ENCODE measurements around the gene CGNL1. TPM values are rescaled to one million over a fixed set of nuclear protein-coding genes. Genes with fewer than 3 reads are reported as not detected.

CGNL1 gene
- total and polyA plus RNA-seq, 7 donors = 0.69 to 7.2 (median 2.4) TPM

DNA sequence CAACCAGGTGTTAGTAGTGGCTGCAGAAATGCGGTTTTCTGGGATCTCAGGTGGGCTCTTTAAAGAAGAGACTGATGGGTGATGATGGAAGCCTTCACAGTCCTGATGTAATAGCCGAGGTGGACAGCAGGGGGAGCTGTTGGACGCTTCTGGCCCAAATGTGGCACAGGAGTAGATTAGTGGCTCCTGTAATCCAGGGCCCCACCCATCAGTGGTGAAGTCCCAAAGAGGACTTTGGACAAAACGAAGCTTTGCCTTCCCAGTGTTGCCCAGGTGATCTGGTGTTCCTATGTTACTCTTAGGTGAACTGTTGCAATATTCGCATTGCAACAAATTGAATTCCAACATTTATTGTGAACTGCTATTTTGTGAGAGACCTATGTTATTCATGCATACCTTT lies 183.6 kb downstream of the CGNL1 start:
- intact Hi-C loops (cut with DNase I) = loop anchor here (1.0 to 10.0 kb wide), 4 partner anchors 52 to 505 kb away; partner anchors contain the start of genes ALDH1A2 and POLR2M
- Histone ChIP-seq H3K27me3 (no peaks in the 10 kb centered on the region), H3K27ac (no peak overlapping the region), H3K36me3 (no peaks in the 10 kb centered on the region), H3K4me3 (no peak overlapping the region), H3K9me3 (no peaks in the 10 kb centered on the region), H3K4me1 (peaks cover 0 to 17% (median 14%) of the 10 kb centered on the region in 4 donors)
- WGBS, 2 donors = 5 to 17% methylated on average over 5 of the region's 5 CpGs
- no peak for DNase-seq
- TF ChIP-seq, protein P1, sequence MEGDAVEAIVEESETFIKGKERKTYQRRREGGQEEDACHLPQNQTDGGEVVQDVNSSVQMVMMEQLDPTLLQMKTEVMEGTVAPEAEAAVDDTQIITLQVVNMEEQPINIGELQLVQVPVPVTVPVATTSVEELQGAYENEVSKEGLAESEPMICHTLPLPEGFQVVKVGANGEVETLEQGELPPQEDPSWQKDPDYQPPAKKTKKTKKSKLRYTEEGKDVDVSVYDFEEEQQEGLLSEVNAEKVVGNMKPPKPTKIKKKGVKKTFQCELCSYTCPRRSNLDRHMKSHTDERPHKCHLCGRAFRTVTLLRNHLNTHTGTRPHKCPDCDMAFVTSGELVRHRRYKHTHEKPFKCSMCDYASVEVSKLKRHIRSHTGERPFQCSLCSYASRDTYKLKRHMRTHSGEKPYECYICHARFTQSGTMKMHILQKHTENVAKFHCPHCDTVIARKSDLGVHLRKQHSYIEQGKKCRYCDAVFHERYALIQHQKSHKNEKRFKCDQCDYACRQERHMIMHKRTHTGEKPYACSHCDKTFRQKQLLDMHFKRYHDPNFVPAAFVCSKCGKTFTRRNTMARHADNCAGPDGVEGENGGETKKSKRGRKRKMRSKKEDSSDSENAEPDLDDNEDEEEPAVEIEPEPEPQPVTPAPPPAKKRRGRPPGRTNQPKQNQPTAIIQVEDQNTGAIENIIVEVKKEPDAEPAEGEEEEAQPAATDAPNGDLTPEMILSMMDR (IDR thresholded peaks at IDR 0.05) = peak; percentile 64 to 86 (median 84)
- no peak for TF ChIP-seq POLR2A (IDR thresholded peaks at IDR 0.05)

DNA sequence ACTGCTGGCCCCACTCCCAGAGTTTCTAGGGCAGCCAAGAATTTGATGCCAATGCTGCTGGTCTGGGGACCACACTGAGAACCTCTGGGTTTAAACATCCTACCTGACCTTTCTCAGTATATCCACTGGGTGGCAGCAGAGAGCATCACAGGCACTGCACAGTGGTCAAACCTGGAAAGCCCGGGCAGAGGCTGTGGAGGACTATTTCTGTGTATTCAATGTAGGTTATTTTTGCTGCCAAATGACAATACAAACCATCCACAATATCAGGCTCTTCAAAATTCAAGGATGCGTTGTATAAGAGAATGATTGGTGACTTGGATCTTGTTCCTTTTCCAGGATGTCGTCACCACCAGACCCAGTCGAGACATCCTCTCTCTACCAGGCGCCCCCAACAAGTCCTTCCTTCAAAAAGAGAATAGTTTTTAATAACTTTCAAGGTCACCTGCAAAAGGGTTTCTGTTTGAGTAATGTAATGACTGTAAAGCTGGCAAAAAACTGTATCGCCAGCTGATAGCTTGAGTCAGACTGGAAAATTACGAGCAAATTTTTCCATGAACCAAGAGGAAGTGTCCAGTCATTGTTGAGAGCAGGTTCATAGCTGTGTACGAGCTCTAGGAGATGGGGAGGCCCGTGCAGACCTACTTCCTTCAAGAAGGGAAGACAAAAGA lies 184.9 kb downstream of the CGNL1 start:
- peak overlapping the region in 3 of 4 donors; percentile 15 to 33 (median 23) for H3K27ac ChIP-seq
- no peaks in the 10 kb centered on the region for H3K9me3 ChIP-seq
- H3K27me3 ChIP-seq = no peaks in the 10 kb centered on the region
- TF ChIP-seq POLR2A (IDR thresholded peaks at IDR 0.05) (no peak), POLR2AphosphoS5 (IDR thresholded peaks at IDR 0.05) (peak in 2 of 4 donors; percentile 13 to 20)
- TF ChIP-seq, protein P1 (IDR thresholded peaks at IDR 0.05) = peak; percentile 60 to 94 (median 91)
- DNase-seq = peak; percentile 86
- no peaks in the 10 kb centered on the region for H3K36me3 ChIP-seq
- WGBS, 2 donors = 38 to 46% methylated on average over 9 of the region's 9 CpGs
- intact Hi-C loops (cut with DNase I) = loop anchor here (2.0 to 5.0 kb wide), 2 partner anchors 146 to 300 kb away; partner anchors contain the start of gene POLR2M
- no peak overlapping the region for H3K4me3 ChIP-seq
- peaks cover 0 to 14% (median 10%) of the 10 kb centered on the region in 4 donors for H3K4me1 ChIP-seq

DNA sequence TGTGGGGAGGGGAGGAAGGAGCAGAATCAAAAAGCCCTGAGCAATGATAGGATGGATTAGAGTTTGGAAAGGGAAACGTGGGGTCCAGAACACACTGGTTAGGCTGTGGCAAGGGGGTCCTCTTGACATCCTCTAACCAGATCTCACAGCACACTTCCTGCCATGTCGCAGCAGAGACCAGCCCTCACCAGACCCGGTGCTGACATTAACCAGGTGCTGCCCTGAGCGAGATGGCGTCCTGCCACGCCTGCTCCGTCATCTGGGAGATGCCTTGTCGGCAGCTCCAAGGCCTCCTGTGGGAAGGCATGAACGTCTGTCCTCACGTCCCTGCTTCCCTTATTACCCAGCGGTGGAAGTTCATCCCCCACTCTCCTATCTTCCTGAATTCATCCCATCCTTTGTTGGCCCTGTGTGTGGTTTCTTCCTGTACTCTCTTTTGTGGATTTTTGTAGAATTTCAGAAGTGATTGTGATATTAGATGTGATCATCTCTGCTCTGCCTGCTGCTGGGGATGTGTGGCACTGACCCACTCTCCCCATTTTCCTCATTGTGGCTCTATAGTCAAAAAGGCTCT lies 186.0 kb downstream of the CGNL1 start:
- Histone ChIP-seq H3K4me1 (peaks cover 0 to 21% (median 19%) of the 10 kb centered on the region in 4 donors), H3K27me3 (no peaks in the 10 kb centered on the region), H3K9me3 (no peaks in the 10 kb centered on the region), H3K27ac (no peak overlapping the region), H3K36me3 (no peaks in the 10 kb centered on the region), H3K4me3 (no peak overlapping the region)
- intact Hi-C loops (cut with DNase I) = loop anchor here (5.0 kb wide), 1 partner anchor 145 kb away; the partner anchor contains the start of gene POLR2M
- TF ChIP-seq POLR2A (IDR thresholded peaks at IDR 0.05) = no peak
- TF ChIP-seq EP300 (IDR thresholded peaks at IDR 0.05) = no peak
- TF ChIP-seq, protein P1 (IDR thresholded peaks at IDR 0.05) = no peak
- no peak for TF ChIP-seq POLR2AphosphoS5 (IDR thresholded peaks at IDR 0.05)
- 68 to 75% methylated on average over 11 of the region's 11 CpGs for WGBS, 2 donors
- no peak for DNase-seq

DNA sequence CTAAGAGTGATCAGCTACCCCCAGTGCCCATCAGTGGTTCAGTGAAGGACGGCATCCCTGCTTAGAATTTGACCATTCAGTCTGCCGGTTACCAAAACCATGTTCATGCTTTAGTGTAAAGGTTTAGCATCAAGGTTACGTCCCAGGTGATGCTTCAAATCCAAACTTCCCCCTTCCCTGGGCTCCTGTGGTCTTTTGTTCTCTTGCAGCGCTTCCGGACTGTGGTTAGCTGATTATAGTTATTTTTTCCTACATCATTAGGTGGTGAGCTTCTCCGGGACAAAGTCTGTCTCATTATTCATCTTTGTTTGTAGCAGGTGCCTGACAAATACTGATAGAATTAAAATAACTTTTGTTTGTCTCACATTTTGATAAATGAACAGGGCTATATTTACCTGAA lies 187.1 kb downstream of the CGNL1 start:
- no peak for DNase-seq
- Histone ChIP-seq H3K4me1 (peaks cover 0 to 29% (median 25%) of the 10 kb centered on the region in 4 donors), H3K36me3 (no peaks in the 10 kb centered on the region), H3K27me3 (no peaks in the 10 kb centered on the region), H3K27ac (no peak overlapping the region), H3K9me3 (no peaks in the 10 kb centered on the region), H3K4me3 (no peak overlapping the region)
- TF ChIP-seq POLR2A (IDR thresholded peaks at IDR 0.05) (no peak), POLR2AphosphoS5 (IDR thresholded peaks at IDR 0.05) (no peak), EP300 (IDR thresholded peaks at IDR 0.05) (no peak)
- TF ChIP-seq, protein P1 (IDR thresholded peaks at IDR 0.05) = no peak
- WGBS, 2 donors = 67 to 86% methylated on average over 6 of the region's 6 CpGs
- intact Hi-C loops (cut with DNase I) = loop anchor here (5.0 kb wide), 1 partner anchor 144 kb away; the partner anchor contains the start of gene POLR2M
